ENCODE results near the gene OR2T8. TPM values are rescaled to one million over a fixed set of nuclear protein-coding genes. Genes with fewer than 3 reads are reported as not detected.

OR2T8 gene, protein sequence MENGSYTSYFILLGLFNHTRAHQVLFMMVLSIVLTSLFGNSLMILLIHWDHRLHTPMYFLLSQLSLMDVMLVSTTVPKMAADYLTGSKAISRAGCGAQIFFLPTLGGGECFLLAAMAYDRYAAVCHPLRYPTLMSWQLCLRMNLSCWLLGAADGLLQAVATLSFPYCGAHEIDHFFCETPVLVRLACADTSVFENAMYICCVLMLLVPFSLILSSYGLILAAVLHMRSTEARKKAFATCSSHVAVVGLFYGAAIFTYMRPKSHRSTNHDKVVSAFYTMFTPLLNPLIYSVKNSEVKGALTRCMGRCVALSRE
- total RNA-seq (under 1 TPM in 1 of 2 donors, not detected in 1; 0.55 TPM), polyA plus RNA-seq (ENCODE audit: insufficient read depth, low read depth, low replicate concordance) (0.44 TPM)
- long read RNA-seq, donor 1, result 0 reads
- long read RNA-seq, donor 2, result 0 reads

DNA sequence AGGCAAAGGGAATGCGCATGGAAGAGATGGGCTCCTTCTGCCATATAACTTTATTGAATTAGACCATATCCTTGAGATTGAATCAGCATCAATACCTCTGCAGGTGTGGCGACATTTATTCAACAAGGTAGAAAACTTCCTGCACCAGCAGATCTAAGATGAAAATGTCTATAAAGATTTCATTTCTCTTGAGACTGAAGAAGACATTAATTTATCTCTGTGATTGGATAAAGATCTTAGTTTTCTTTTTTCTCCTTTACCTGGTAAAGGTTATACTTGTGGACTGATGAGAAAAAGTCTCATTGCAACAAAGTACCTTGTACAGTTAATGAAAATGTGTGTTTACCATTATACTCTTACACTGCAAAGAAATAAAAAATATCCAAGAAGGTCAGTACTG is at the start of gene OR2T8:
Gene OR2T8, plus strand, starts transcription at position 301 of the 400 bp plus-strand sequence. CDS start 766 bp downstream, outside the sequence.
- Histone ChIP-seq H3K4me1 (no peaks in the 10 kb centered on the region), H3K36me3 (ENCODE audit: low read depth, missing control alignments) (no peaks in the 10 kb centered on the region), H3K27ac (no peak within 1 kb of the TSS), H3K27me3 (no peaks in the 10 kb centered on the region), H3K4me3 (no peak within 1 kb of the TSS), H3K9me3 (no peaks in the 10 kb centered on the region)
- TF ChIP-seq, protein P1, sequence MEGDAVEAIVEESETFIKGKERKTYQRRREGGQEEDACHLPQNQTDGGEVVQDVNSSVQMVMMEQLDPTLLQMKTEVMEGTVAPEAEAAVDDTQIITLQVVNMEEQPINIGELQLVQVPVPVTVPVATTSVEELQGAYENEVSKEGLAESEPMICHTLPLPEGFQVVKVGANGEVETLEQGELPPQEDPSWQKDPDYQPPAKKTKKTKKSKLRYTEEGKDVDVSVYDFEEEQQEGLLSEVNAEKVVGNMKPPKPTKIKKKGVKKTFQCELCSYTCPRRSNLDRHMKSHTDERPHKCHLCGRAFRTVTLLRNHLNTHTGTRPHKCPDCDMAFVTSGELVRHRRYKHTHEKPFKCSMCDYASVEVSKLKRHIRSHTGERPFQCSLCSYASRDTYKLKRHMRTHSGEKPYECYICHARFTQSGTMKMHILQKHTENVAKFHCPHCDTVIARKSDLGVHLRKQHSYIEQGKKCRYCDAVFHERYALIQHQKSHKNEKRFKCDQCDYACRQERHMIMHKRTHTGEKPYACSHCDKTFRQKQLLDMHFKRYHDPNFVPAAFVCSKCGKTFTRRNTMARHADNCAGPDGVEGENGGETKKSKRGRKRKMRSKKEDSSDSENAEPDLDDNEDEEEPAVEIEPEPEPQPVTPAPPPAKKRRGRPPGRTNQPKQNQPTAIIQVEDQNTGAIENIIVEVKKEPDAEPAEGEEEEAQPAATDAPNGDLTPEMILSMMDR (IDR thresholded peaks at IDR 0.05), result no peak
- TF ChIP-seq POLR2A (IDR thresholded peaks at IDR 0.05), result no peak
- intact Hi-C loops (cut with DNase I; ENCODE audit: low total_unique reads), result no loop called here
- no peak for DNase-seq
- 43 to 95% methylated on average over 2 of the region's 2 CpGs for WGBS, 2 donors

DNA sequence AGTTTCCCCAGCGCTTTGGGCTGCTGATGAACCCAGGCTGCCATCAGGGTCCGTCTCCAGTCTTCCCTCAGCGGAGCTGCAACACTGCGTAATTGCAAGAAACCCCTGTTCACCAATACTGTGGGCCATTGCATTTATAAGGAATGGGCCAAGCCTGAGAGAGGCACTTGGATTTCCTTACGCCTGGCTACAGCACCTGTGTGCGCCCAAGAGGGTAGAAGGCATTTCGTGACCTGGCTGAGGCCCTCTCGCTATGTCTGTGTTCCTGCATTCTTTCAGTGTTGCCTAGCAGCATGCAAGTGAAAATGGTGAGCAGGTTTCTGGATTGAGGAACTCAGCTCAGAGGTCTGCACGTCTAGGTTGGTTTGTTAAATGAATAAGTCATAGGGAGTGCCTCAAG is 36.7 kb upstream of the OR2T8 start:
- intact Hi-C loops (cut with DNase I; ENCODE audit: low total_unique reads), result no loop called here
- Histone ChIP-seq H3K27me3 (no peaks in the 10 kb centered on the region), H3K9me3 (no peaks in the 10 kb centered on the region), H3K36me3 (ENCODE audit: low read depth, missing control alignments) (no peaks in the 10 kb centered on the region), H3K4me1 (no peaks in the 10 kb centered on the region), H3K4me3 (no peak overlapping the region), H3K27ac (no peak overlapping the region)
- TF ChIP-seq, protein P1 (IDR thresholded peaks at IDR 0.05), result no peak
- no peak for TF ChIP-seq POLR2A (IDR thresholded peaks at IDR 0.05)
- 79 to 82% methylated on average over 8 to 9 of the region's 9 CpGs for WGBS, 2 donors
- no peak for DNase-seq

DNA sequence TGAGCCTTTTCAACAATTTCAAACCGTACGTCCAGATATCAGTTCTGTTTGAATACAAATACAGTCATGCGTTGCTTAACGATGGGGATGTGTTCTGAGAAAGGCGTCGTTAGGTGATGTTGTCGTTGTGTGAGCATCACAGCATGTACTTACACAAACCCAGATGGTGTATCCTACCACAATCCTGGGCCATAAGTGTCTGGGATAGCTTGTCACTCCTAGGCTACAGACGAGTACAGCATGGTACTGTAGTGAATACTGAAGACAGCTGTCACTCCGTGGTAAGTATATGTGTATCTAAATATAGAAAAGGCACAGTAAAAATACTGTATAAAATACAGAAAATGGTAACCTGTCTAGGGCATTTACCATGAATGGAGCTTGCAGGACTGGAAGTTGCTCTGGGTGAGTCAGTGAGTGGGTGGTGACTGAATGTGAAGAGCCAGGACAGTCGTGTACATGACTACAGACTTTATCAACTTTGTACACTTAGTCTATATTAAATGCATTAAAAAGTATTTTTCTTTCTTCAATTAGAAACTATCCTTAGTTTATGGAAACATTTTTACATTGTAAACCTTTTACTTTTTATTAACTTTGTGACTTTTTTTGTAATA is 35.1 kb upstream of the OR2T8 start:
- intact Hi-C loops (cut with DNase I; ENCODE audit: low total_unique reads), result no loop called here
- Histone ChIP-seq H3K9me3 (no peaks in the 10 kb centered on the region), H3K4me1 (no peaks in the 10 kb centered on the region), H3K4me3 (no peak overlapping the region), H3K27ac (no peak overlapping the region), H3K36me3 (ENCODE audit: low read depth, missing control alignments) (no peaks in the 10 kb centered on the region), H3K27me3 (no peaks in the 10 kb centered on the region)
- WGBS, 2 donors, result 72 to 73% methylated on average over 10 of the region's 10 CpGs
- no peak for DNase-seq
- TF ChIP-seq, protein P1 (IDR thresholded peaks at IDR 0.05), result no peak
- TF ChIP-seq POLR2A (IDR thresholded peaks at IDR 0.05), result no peak

DNA sequence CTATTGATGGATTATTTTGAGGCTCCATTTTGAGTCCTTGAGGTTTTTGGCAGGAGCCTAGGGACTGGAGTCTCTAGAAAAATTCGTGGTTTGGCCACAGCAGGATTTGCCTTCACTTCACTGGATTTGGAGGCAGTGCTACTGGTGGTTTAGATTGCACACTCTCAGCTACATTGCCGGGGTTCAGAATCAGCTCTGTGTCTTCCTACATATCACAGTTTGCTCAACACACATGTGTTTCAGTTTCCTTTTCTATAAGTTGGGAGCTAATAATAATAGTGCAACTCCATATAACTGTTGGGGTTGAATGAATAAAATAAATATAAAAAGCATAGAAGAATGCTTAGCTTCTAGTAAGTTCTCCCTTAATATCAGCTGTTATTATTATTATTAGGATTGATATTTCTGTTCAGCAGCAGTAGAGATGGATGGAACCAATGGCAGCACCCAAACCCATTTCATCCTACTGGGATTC is 24.9 kb upstream of the OR2T8 start, which contains the start of gene OR2W3:
Gene OR2W3, plus strand, starts transcription at position 425 of the 475 bp plus-strand sequence. Its CDS starts 0 bp downstream, at position 425.
- no peak for DNase-seq
- TF ChIP-seq, protein P1 (IDR thresholded peaks at IDR 0.05), result no peak
- no peak for TF ChIP-seq POLR2A (IDR thresholded peaks at IDR 0.05)
- intact Hi-C loops (cut with DNase I; ENCODE audit: low total_unique reads), result no loop called here
- H3K27ac ChIP-seq, result no peak within 1 kb of the TSS
- 44 to 50% methylated on average over 2 of the region's 2 CpGs for WGBS, 2 donors
- no peaks in the 10 kb centered on the region for H3K36me3 ChIP-seq (ENCODE audit: low read depth, missing control alignments)
- H3K4me3 ChIP-seq, result no peak within 1 kb of the TSS
- no peaks in the 10 kb centered on the region for H3K9me3 ChIP-seq
- no peaks in the 10 kb centered on the region for H3K27me3 ChIP-seq
- no peaks in the 10 kb centered on the region for H3K4me1 ChIP-seq

Data from testis (tissue), 5 donors.